GM13976 (cell line): ENCODE measurements around the gene ODAM.
"Not testable (repeated sequence)": the region's sequence is repeated elsewhere in the genome, so short reads cannot be mapped to it uniquely, and the experiment has no call there.

Experiments
- DNase-seq: peaks from one replicate; pipeline ENCODE4 v3.0.0; 2012; ENCODE audit warnings: low spot score
- CTCF ChIP-seq: IDR thresholded peaks from 2 replicates; pipeline ENCODE4 v1.5.1; 2012; ENCODE audit warnings: borderline replicate concordance, mild to moderate bottlenecking; ENCODE audit not compliant: insufficient read depth; ENCODE audit errors: extremely low read depth, missing control alignments, control extremely low read depth
- in situ Hi-C: fragments of 300-500 bp; cut with MboI; formaldehyde crosslinking; loops from one replicate; pipeline ENCODE4 v1.12.0; 2022; ENCODE audit warnings: low sequenced_read_pairs, mixed read lengths, inconsistent platforms; ENCODE audit not compliant: unreplicated experiment

The ODAM gene

DNA sequence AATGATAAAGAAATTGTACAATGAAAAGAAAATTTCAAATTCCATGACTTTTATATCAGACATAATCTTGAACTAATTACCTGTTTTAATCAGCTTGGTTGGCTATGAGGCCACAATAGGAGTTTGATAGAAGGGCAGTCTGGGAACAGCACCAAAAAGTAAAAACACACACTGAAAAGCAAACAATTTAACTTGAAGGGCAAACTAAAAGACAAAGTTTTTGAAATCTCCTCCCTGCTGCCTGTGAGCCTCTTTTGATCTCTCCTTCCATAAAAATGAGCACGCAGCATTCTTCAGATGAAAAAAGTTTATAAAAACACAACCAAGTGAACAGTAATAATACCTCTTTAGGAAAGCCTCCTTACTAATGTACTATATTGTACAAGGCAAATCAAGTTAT, 8.1 kb downstream of the ODAM start:
- no peak for TF ChIP-seq CTCF
- DNase-seq: no peak
- in situ Hi-C loops: no loop called here

DNA sequence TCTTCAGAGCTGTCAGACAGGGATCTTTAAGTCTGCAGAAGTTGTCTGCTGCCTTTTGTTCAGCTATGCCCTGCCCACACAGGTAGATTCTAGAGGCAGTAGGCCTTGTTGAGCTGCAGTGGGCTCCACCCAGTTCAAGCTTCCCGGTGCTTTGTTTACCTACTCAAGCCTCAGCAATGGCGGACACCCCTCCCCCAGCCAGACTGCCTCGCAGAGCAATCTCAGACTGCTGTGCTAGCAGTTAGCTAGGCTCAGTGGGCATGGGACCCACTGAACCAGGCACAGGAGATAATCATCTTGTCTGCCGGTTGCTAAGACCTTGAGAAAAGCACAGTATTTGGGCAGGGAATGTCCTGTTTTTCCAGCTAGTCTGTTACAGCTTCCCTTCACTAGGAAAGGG, 17.2 kb downstream of the ODAM start:
- DNase-seq, in situ Hi-C loops: not testable (repeated sequence)

DNA sequence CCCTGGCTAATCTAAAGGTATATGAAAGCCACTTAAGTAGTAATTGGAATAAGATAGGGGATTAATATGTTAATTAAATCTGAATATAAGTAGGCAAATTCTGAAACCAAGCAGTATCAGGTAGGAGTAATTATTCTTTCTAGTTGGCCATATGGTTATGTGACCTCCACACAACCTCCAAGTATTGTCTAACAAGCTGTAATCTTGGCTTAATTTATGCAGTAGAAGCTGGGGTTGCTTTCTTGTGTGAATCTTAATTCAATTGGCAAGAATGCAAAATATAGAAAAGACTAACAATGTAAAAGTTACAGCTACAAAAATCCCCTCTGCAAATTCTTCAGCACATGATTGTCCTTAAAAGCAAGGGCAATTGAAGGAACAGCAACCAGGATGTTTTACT, 20.6 kb downstream of the ODAM start:
- DNase-seq, in situ Hi-C loops: not testable (repeated sequence)

DNA sequence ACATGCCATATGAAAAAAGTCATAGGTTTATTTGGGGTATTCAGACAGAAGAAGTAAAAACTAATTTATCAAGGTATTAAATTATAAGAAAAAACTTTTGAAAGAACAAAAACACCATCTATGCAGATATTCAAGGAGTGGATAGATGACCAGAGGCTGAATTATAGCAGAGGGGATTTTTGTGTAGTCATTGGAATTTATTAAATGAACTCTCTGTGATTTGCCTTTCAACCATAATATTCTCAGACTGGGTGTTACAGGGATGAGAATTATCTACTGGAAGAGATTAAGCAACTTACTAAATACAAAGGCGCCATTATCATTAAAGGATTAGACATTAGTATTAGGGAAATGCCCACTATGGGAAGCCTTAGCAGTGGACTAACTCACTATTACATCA, 21.0 kb downstream of the ODAM start:
- in situ Hi-C loops, DNase-seq: not testable (repeated sequence)

DNA sequence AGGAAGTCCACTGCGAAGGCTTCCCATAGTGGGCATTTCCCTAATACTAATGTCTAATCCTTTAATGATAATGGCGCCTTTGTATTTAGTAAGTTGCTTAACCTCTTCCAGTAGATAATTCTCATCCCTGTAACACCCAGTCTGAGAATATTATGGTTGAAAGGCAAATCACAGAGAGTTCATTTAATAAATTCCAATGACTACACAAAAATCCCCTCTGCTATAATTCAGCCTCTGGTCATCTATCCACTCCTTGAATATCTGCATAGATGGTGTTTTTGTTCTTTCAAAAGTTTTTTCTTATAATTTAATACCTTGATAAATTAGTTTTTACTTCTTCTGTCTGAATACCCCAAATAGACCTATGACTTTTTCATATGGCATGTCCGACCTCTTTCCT, 25.9 kb downstream of the ODAM start:
- in situ Hi-C loops, DNase-seq: not testable (repeated sequence)

DNA sequence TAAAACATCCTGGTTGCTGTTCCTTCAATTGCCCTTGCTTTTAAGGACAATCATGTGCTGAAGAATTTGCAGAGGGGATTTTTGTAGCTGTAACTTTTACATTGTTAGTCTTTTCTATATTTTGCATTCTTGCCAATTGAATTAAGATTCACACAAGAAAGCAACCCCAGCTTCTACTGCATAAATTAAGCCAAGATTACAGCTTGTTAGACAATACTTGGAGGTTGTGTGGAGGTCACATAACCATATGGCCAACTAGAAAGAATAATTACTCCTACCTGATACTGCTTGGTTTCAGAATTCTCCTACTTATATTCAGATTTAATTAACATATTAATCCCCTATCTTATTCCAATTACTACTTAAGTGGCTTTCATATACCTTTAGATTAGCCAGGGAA, 26.3 kb downstream of the ODAM start:
- in situ Hi-C loops, DNase-seq: not testable (repeated sequence)

- TF ChIP-seq CTCF: no peak
- DNase-seq: no peak
- in situ Hi-C loops: no loop called here
These were observed 30.3 kb downstream of the ODAM start, which contains the start of gene FDCSP for GRCh38 chr4:70225824-70226223. TSS of gene FDCSP (plus strand) at chr4:70226124. CDS start at chr4:70231195, 5,071 bp downstream.

DNA sequence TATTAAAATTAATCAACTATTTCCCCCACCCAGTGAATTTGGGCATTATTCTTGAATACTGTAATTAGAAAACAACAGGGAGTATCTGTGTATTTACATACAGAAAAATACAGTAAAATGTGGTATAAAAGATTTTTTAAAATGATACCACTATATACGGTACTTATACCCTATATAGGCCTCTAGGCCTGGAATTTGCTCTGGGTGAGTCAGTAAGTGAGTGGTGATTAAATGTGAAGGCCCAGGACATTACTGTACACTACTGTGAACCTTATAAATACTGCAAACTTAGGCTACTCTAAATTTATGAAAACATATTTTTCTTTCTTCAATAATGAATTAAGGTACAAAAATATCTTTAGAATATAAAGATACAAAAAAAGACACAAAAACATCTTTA, 40.6 kb downstream of the ODAM start:
- TF ChIP-seq CTCF: no peak
- in situ Hi-C loops: no loop called here
- no peak for DNase-seq

DNA sequence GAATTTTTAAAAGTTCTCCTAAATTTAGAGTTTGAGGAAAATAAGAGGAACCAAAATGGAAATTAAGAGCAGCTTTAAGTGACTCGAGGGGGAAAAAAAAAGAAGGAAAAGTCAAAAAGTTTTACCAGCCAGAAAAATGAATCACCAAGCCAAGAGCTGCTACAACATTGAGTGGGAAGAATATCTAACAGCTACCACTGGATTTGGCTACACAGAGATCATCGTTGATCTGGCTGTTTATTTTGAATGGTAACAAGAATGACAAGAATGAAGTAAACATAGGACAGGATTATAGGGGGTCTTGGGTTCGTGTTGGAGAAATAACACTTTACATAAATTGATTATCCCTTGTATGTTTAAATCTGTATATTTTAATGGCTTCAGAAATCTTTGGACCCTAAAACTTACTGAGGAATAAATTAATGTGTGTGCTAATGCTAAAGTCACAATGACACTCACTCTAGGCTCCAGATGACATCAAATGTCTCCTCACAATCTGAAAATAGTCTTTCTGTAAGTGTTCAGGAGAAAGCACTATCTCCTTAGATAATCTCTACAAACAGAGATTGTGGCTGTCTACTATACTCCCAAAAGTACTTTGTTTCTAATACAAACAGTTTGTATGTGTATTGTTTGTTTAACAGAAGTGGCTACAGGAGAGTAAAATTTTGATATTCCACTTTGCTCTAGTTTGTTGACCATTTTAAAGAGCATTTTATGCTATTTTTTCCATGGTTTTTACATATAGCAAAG, 43.8 kb downstream of the ODAM start:
- no peak for DNase-seq
- TF ChIP-seq CTCF: no peak
- in situ Hi-C loops: no loop called here
